SK-N-SH treated with all-trans-retinoic acid at 6 μM for 48 hours (cell line): Measurements from ENCODE around the gene PNO1.

Source experiments
- ATAC-seq: fragments of 200-7000 bp; cut with Tn5 transposase; 3 replicates; pipeline ENCODE4 v1.9.1; 2020; ENCODE audit warnings: mild to moderate bottlenecking, moderate library complexity
- ARNTL ChIP-seq: fragments of 450-650 bp; formaldehyde crosslinking; IDR thresholded peaks from 2 replicates; pipeline ENCODE4 v1.5.0; 2020; ENCODE audit warnings: low read depth, mild to moderate bottlenecking, moderate library complexity, borderline replicate concordance
- BACH2 ChIP-seq: fragments of 250-450 bp; sonication (Bioruptor Pico); IDR thresholded peaks from 2 replicates; pipeline ENCODE4 v1.9.0; 2021; ENCODE audit warnings: mild to moderate bottlenecking, borderline replicate concordance
- CSDC2 ChIP-seq: fragments of 250-450 bp; sonication (Bioruptor Pico); IDR thresholded peaks from 2 replicates; pipeline ENCODE4 v1.5.0; 2020; ENCODE audit warnings: mild to moderate bottlenecking, moderate library complexity
- CSRNP3 ChIP-seq: fragments of 250-450 bp; sonication (Bioruptor Pico); IDR thresholded peaks from 2 replicates; pipeline ENCODE4 v1.5.1; 2021; ENCODE audit warnings: mild to moderate bottlenecking, moderate library complexity
- ESRRG ChIP-seq: fragments of 250-450 bp; sonication (Bioruptor Pico); IDR thresholded peaks from 2 replicates; pipeline ENCODE4 v1.6.1; 2021; ENCODE audit warnings: mild to moderate bottlenecking
- GLIS3 ChIP-seq: fragments of 250-450 bp; sonication (Bioruptor Pico); IDR thresholded peaks from 2 replicates; pipeline ENCODE4 v1.5.0; 2020; ENCODE audit warnings: mild to moderate bottlenecking, moderate library complexity
- ISL1 ChIP-seq: fragments of 250-450 bp; sonication (Bioruptor Pico); IDR thresholded peaks from 2 replicates; pipeline ENCODE4 v2.1.2; 2022; ENCODE audit warnings: mild to moderate bottlenecking, moderate library complexity
- POU6F1 ChIP-seq: fragments of 250-450 bp; sonication (Bioruptor Pico); IDR thresholded peaks from 2 replicates; pipeline ENCODE4 v1.8.0; 2021; ENCODE audit warnings: low read depth, mild to moderate bottlenecking, moderate library complexity, borderline replicate concordance
- RARB ChIP-seq: fragments of 250-450 bp; sonication (Bioruptor Pico); IDR thresholded peaks from 2 replicates; pipeline ENCODE4 v1.8.0; 2021; ENCODE audit warnings: mild to moderate bottlenecking, moderate library complexity
- SNAI2 ChIP-seq: fragments of 250-450 bp; sonication (Bioruptor Pico); IDR thresholded peaks from 2 replicates; pipeline ENCODE4 v1.5.0; 2020; ENCODE audit warnings: mild to moderate bottlenecking, moderate library complexity
- TCF4 ChIP-seq: fragments of 250-450 bp; sonication (Bioruptor Pico); IDR thresholded peaks from 2 replicates; pipeline ENCODE4 v1.8.0; 2021; ENCODE audit warnings: mild to moderate bottlenecking, moderate library complexity, borderline replicate concordance
- TOX ChIP-seq: fragments of 250-450 bp; sonication (Bioruptor Pico); IDR thresholded peaks from 2 replicates; pipeline ENCODE4 v1.8.0; 2021; ENCODE audit warnings: mild to moderate bottlenecking, moderate library complexity, borderline replicate concordance
- ZC3H10 ChIP-seq: fragments of 250-450 bp; sonication (Bioruptor Pico); IDR thresholded peaks from 2 replicates; pipeline ENCODE4 v1.5.1; 2021; ENCODE audit warnings: mild to moderate bottlenecking, moderate library complexity
- ZFP3 ChIP-seq: fragments of 250-450 bp; sonication (Bioruptor Pico); IDR thresholded peaks from 2 replicates; pipeline ENCODE4 v1.5.0; 2020; ENCODE audit warnings: mild to moderate bottlenecking, moderate library complexity
- ZFP30 ChIP-seq: fragments of 450-650 bp; formaldehyde crosslinking; IDR thresholded peaks from 2 replicates; pipeline ENCODE4 v1.5.0; 2022; ENCODE audit warnings: mild to moderate bottlenecking, moderate library complexity
- ZNF565 ChIP-seq: fragments of 450-650 bp; formaldehyde crosslinking; conservative IDR thresholded peaks from 2 replicates; pipeline ENCODE4 v1.5.0; 2020; ENCODE audit warnings: low read depth, mild to moderate bottlenecking, moderate library complexity
- ZNF70 ChIP-seq: fragments of 450-650 bp; formaldehyde crosslinking; IDR thresholded peaks from 2 replicates; pipeline ENCODE4 v1.5.0; 2020; ENCODE audit warnings: mild to moderate bottlenecking, moderate library complexity
- ZNF8 ChIP-seq: fragments of 450-650 bp; formaldehyde crosslinking; IDR thresholded peaks from 2 replicates; pipeline ENCODE4 v1.5.0; 2020; ENCODE audit warnings: mild to moderate bottlenecking, moderate library complexity
- TF ChIP-seq, protein P1 (sequence below): fragments of 250-450 bp; sonication (Bioruptor Pico); IDR thresholded peaks from 2 replicates; pipeline ENCODE4 v1.8.0; 2020; ENCODE audit warnings: mild to moderate bottlenecking, moderate library complexity, borderline replicate concordance
- TF ChIP-seq, protein P2 (sequence below): fragments of 250-450 bp; sonication (Bioruptor Pico); IDR thresholded peaks from 2 replicates; pipeline ENCODE4 v1.5.1; 2020; ENCODE audit warnings: low read depth, mild to moderate bottlenecking, moderate library complexity

The PNO1 gene

GRCh38 chr2:68121873-68122679, 35.6 kb upstream of the PNO1 start:
- no peak for TF ChIP-seq POU6F1 (CRISPR knock-in tag)
- no peak for TF ChIP-seq CSRNP3 (CRISPR knock-in tag)
- TF ChIP-seq BACH2 (CRISPR knock-in tag): no peak
- TF ChIP-seq ZFP30: no peak
- no peak for TF ChIP-seq ISL1
- TF ChIP-seq ESRRG: no peak
- no peak for TF ChIP-seq ARNTL (CRISPR knock-in tag)
- no peak for TF ChIP-seq GLIS3 (CRISPR knock-in tag)
- TF ChIP-seq, protein P1, sequence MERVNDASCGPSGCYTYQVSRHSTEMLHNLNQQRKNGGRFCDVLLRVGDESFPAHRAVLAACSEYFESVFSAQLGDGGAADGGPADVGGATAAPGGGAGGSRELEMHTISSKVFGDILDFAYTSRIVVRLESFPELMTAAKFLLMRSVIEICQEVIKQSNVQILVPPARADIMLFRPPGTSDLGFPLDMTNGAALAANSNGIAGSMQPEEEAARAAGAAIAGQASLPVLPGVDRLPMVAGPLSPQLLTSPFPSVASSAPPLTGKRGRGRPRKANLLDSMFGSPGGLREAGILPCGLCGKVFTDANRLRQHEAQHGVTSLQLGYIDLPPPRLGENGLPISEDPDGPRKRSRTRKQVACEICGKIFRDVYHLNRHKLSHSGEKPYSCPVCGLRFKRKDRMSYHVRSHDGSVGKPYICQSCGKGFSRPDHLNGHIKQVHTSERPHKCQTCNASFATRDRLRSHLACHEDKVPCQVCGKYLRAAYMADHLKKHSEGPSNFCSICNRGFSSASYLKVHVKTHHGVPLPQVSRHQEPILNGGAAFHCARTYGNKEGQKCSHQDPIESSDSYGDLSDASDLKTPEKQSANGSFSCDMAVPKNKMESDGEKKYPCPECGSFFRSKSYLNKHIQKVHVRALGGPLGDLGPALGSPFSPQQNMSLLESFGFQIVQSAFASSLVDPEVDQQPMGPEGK (CRISPR knock-in tag): no peak
- TF ChIP-seq SNAI2 (CRISPR knock-in tag): no peak
- no peak for TF ChIP-seq TOX (CRISPR knock-in tag)
- TF ChIP-seq TCF4 (CRISPR knock-in tag): no peak
- TF ChIP-seq ZFP3 (CRISPR knock-in tag): no peak
- ATAC-seq: peak; percentile 90

GRCh38 chr2:68122680-68122964, 35.1 kb upstream of the PNO1 start:
- no peak for TF ChIP-seq ZNF565 (CRISPR knock-in tag)
- TF ChIP-seq TCF4 (CRISPR knock-in tag): no peak
- TF ChIP-seq TOX (CRISPR knock-in tag): no peak
- TF ChIP-seq, protein P1 (CRISPR knock-in tag): no peak
- TF ChIP-seq, protein P2, sequence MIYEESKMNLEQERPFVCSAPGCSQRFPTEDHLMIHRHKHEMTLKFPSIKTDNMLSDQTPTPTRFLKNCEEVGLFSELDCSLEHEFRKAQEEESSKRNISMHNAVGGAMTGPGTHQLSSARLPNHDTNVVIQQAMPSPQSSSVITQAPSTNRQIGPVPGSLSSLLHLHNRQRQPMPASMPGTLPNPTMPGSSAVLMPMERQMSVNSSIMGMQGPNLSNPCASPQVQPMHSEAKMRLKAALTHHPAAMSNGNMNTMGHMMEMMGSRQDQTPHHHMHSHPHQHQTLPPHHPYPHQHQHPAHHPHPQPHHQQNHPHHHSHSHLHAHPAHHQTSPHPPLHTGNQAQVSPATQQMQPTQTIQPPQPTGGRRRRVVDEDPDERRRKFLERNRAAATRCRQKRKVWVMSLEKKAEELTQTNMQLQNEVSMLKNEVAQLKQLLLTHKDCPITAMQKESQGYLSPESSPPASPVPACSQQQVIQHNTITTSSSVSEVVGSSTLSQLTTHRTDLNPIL: no peak
- TF ChIP-seq ZFP30: no peak
- TF ChIP-seq RARB (CRISPR knock-in tag): no peak
- ATAC-seq: no peak

DNA sequence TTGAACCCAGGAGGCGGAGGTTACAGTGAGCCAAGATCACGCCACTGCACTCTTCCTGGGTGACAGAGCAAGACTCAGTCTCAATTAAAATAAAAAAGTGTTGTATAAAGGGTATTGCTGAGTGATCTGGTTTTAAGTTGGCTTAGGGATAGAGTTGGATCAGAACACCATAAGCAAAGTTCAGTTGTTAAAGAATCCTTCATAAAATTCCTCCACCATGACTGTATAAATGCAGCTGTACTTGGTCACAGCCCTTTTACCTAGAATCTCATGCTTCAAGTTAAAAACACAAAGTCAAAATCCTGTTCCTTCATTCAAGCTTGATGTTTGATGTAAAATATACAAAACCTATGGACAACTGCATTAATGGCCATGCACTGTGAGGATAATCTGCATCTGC, 33.4 kb upstream of the PNO1 start:
- TF ChIP-seq, protein P1 (CRISPR knock-in tag): no peak
- TF ChIP-seq ARNTL (CRISPR knock-in tag) (no peak), TOX (CRISPR knock-in tag) (no peak), ZNF8 (CRISPR knock-in tag) (no peak), CSRNP3 (CRISPR knock-in tag) (no peak), RARB (CRISPR knock-in tag) (no peak), ISL1 (no peak), SNAI2 (CRISPR knock-in tag) (no peak), ZC3H10 (CRISPR knock-in tag) (no peak), GLIS3 (CRISPR knock-in tag) (no peak), POU6F1 (CRISPR knock-in tag) (no peak), ESRRG (no peak), ZNF565 (CRISPR knock-in tag) (no peak), ZNF70 (CRISPR knock-in tag) (no peak), CSDC2 (CRISPR knock-in tag) (no peak), ZFP3 (CRISPR knock-in tag) (no peak), TCF4 (CRISPR knock-in tag) (no peak), ZFP30 (no peak)
- TF ChIP-seq, protein P2: no peak
- ATAC-seq: no peak
